Coronary artery (tissue), 2 donors: ENCODE data around the gene FBH1.

Source experiments
- DNase-seq: peaks from one replicate; pipeline ENCODE4 v3.0.0-alpha.2; 2017; ENCODE audit warnings: low spot score
- H3K27ac ChIP-seq, 2 donors: fragments of 200-600 bp; sonication (generic); one replicate each; pipeline ENCODE4 v1.5.1; 2016 to 2019
- H3K4me3 ChIP-seq: fragments of 200-600 bp; sonication (generic); 2 replicates; pipeline ENCODE4 v1.5.1; 2016; ENCODE audit warnings: mild to moderate bottlenecking, moderate library complexity
- CTCF ChIP-seq: fragments of 200-600 bp; sonication (generic); IDR thresholded peaks from one replicate; pipeline ENCODE4 v1.5.1; 2019; ENCODE audit warnings: antibody characterized with exemption

The FBH1 gene

DNA sequence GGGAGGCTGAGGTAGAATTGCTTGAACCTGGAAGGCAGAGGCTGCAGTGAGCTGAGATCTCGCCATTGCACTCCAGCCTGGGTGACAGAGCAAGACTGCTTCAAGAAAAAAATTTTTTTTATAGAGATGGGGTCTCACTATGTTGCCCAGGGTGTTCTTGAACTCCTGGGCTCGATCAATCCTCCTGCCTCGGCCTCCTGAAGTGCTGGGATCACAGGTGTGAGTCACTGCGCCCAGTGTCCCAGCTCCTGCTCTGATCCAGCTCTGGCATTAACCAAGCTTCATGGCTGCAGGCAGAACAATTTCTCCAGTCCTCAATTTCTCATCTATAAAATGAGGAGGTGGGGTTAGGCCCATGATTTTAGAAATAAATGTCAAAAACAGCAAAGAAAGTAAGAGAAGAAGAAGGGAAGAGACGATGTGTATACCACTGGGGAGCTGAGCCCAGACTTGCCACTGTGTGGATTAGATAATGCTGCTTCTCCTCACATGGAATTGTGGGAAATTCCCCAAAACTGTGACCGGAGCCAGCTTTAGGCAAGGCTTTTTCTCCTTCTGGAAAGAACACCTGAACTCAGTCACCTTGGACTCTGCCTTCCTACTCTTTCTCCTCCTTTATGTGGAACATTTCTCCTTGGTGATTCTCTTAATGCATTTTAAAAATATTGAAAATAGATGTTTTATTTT is 61.8 kb downstream of the FBH1 start:
- no peak for TF ChIP-seq CTCF
- DNase-seq = no peak
- Histone ChIP-seq H3K27ac (peak overlapping the region; percentile 56 to 82), H3K4me3 (no peak overlapping the region)

DNA sequence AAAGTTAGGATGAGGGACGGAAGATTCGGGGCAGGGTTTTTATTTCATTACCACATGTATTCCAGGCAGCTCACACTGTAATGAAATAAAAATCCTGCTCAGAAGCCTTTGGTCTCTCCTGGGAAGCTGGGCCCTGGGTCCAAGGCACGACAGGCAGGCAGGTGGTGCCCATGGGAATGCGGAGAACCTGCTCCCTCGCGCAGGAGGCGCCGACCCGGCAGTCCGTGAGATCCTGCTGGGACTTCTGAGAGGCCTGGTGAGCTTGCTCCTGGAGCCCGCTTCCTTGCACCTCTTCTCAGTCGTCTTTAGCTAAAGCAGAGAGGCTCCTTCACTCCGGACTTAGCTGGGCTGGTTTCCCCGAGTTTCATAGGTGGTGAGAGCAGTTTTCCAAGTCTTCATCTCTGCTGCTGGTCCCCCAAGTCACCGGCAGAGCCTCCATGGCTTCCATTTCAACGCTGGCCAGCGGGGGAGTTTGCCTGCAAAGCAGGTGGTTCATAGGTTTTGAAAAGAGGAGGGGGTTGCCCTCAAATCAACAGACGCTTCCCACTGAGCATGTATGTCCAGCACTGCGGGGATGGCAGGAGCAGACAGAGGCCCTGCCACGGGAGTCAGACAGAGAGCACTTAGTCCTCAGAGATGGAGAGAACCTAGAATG is 62.8 kb downstream of the FBH1 start:
- no peak for TF ChIP-seq CTCF
- peak; percentile 73 for DNase-seq
- H3K27ac ChIP-seq = no peak overlapping the region

DNA sequence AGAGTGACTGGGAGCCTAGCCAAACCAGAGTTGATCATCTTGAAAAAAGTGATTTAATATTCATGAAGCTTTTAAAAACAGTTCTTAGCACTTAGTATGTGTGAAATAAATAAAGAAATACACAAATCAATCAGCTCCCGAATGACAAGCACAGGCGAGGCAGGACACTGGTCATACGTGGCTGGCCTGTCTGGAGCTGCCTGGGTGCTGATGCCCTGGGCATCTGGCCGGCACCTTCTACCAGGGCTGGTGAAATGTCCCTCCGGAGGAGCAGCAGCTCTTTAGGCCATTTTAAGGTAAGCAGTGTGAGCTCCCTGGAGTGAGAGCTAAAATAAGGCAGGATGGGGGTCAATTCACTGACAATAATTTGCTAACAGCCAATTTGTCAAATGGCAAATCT is 63.6 kb downstream of the FBH1 start:
- Histone ChIP-seq H3K4me3 (no peak overlapping the region), H3K27ac (no peak overlapping the region)
- TF ChIP-seq CTCF = no peak
- no peak for DNase-seq

More for the DNA sequence above, 62.8 kb downstream of the FBH1 start:
- no peak overlapping the region for H3K4me3 ChIP-seq

DNA sequence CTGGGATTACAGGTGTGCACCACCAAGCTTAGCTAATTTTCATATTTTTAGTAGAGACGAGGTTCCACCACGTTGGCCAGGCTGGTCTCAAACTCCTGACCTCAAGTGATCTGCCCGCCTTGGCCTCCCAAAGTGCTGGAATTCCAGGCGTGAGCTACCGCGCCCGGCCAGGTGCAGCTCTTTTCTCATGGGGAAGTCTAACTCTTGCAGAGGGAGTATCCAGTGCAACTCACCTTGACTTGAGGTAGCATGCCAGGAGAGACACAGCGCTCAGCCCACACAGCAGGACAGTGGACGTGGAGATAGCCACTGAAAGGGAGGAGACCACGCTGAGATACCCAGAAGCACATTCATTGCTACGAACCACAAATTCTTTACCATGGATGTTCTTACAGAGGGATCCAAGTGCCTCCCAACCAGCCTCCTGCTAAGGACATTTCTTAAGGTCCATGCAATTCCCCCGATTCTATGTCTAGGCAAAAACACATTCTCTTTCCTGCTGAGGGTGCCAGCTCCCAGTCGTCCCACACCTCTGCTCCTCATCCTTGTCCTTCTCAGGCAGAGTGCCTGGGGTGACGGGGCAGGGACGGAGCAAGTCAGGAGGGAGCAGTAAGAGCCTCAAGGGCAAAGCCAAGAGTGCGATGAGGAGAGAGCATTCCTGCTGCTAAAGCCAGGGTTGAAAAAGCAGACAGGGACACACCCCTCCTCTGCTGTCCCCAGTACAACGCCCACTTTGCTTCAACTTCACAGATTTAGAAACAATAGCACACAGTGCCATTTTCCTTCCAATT is 66.3 kb downstream of the FBH1 start:
- Histone ChIP-seq H3K4me3 (no peak overlapping the region), H3K27ac (peak overlapping the region; percentile 46 to 63)
- TF ChIP-seq CTCF = no peak
- peak; percentile 57 for DNase-seq

DNA sequence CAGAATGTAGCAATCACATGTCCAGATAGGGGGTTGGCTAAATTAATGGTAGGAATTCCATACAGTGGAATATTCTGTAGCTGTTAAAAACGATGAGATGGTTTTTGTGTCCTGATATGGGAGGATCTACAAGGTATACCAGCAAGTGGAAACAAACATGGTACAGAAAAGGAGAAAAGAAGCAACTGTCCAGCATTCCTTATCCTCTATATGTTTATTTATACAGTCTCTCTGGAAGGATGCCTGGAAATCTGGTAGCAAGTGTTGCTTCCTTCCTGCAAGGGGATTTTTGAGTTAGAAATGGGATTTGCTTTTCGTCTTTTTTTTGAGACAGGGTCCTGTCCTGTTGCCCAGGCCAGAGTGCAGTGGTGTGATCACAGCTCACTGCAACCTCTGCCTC is 68.0 kb downstream of the FBH1 start:
- TF ChIP-seq CTCF = no peak
- no peak overlapping the region for H3K27ac ChIP-seq
- DNase-seq = no peak
- H3K4me3 ChIP-seq = no peak overlapping the region

GRCh38 chr10:5958675-5959074 is 68.6 kb downstream of the FBH1 start:
- H3K27ac ChIP-seq = no peak overlapping the region
- no peak for TF ChIP-seq CTCF
- no peak overlapping the region for H3K4me3 ChIP-seq
- no peak for DNase-seq
